Measurements from ENCODE around the gene DECR2.

DNA sequence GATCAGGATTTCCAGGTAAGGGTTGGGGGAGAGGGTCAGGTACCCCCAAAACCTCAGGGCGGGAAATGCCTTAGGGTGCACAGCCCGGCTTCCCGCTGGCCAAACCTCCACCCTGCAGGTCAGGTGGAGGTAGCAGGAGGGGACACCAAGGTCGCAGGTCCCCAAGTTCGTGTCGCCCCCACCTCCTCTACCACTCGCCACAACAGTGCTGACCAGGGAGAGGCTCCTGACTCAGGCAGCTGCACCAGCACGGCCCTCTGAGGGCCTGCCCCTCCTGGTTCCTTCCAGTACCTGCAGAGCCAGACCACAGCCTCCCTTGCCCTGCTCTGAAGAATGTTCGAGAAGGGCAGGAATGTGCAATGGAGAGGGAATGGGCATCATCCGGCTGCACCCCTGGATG is 35.2 kb upstream of the DECR2 start:
- TF ChIP-seq MXI1 (IDR thresholded peaks at IDR 0.05; ENCODE audit: borderline replicate concordance, low read depth, low read length) (no peak), RFX5 (IDR thresholded peaks at IDR 0.05; ENCODE audit: low read depth, low read length) (no peak), MAFK (IDR thresholded peaks at IDR 0.05; ENCODE audit: low read depth, low read length) (no peak), RCOR1 (IDR thresholded peaks at IDR 0.05; ENCODE audit: insufficient replicate concordance, low read length) (no peak)
- TF ChIP-seq, protein P1, sequence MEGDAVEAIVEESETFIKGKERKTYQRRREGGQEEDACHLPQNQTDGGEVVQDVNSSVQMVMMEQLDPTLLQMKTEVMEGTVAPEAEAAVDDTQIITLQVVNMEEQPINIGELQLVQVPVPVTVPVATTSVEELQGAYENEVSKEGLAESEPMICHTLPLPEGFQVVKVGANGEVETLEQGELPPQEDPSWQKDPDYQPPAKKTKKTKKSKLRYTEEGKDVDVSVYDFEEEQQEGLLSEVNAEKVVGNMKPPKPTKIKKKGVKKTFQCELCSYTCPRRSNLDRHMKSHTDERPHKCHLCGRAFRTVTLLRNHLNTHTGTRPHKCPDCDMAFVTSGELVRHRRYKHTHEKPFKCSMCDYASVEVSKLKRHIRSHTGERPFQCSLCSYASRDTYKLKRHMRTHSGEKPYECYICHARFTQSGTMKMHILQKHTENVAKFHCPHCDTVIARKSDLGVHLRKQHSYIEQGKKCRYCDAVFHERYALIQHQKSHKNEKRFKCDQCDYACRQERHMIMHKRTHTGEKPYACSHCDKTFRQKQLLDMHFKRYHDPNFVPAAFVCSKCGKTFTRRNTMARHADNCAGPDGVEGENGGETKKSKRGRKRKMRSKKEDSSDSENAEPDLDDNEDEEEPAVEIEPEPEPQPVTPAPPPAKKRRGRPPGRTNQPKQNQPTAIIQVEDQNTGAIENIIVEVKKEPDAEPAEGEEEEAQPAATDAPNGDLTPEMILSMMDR (conservative IDR thresholded peaks at IDR 0.05; ENCODE audit: low read depth, low read length), result no peak

Measured in IMR-90 (cell line).